GM12878 (cell line): Measurements from ENCODE around the gene RNU2-1. TPM values are rescaled to one million over a fixed set of nuclear protein-coding genes. Genes with fewer than 3 reads are reported as not detected.

Experiments
- ATAC-seq: fragments of 200-7000 bp; cut with Tn5 transposase; 3 replicates; pipeline ENCODE4 v1.9.1; 2020; ENCODE audit warnings: mild to moderate bottlenecking, moderate library complexity
- BruUV-seq: library from RNA; stranded (reverse); fragments of 400-500 nt; replicated peaks from 2 replicates; lab custom pipeline; 2021; lab: Mats Ljungman, UMichigan
- CTCF ChIA-PET: fragments of 300-600 bp; sonication (Branson Sonifier 250); formaldehyde crosslinking; extraction: SDS; loops from one replicate; lab custom pipeline; 2021; ENCODE audit warnings: inconsistent platforms; lab: Yijun Ruan, JAX
- POLR2A ChIA-PET: fragments of 350-600 bp; formaldehyde crosslinking; extraction: SDS; loops from one replicate; lab custom pipeline; 2021; ENCODE audit warnings: inconsistent platforms; lab: Charles Lee
- RAD21 ChIA-PET: fragments of 300-600 bp; sonication (Branson Sonifier 250); formaldehyde crosslinking; loops from one replicate; lab custom pipeline; 2023; ENCODE audit warnings: antibody characterized with exemption; ENCODE audit not compliant: unreplicated experiment; lab: Charles Lee
- SMC1A ChIA-PET: fragments of 300-600 bp; sonication (Branson Sonifier 250); formaldehyde crosslinking; loops from one replicate; lab custom pipeline; 2023; ENCODE audit not compliant: unreplicated experiment, uncharacterized antibody; lab: Charles Lee
- DNase-seq: peaks from one replicate; pipeline ENCODE4 v3.0.0-alpha.2; 2011; ENCODE audit warnings: low read depth, low spot score
- FAIRE-seq: peaks from 3 replicates; lab custom pipeline; 2011; peaks lifted over from hg19 to GRCh38; lab: Jason Lieb, UNC
- H2AFZ ChIP-seq: 2 replicates; pipeline ENCODE4 v1.6.0; 2011; ENCODE audit warnings: low read depth, low read length, control low read depth; ENCODE audit not compliant: control insufficient read depth
- H3K27ac ChIP-seq: 2 replicates; pipeline ENCODE4 v1.5.1; 2011; ENCODE audit warnings: control low read depth; ENCODE audit not compliant: control insufficient read depth, insufficient read depth
- H3K27me3 ChIP-seq, 2 experiments: replicated peaks in 1 of 2; 2 replicates each; pipeline versions ENCODE4 v1.6.0 to v1.6.1; 2011; ENCODE audit warnings: low read length in 1 of 2; ENCODE audit not compliant: control insufficient read depth in 2 of 2, insufficient read depth in 2 of 2
- H3K36me3 ChIP-seq, 2 experiments: 2 replicates each; pipeline ENCODE4 v1.5.1; 2011; ENCODE audit warnings: low read length in 1 of 2; ENCODE audit not compliant: control insufficient read depth in 2 of 2, insufficient read depth in 2 of 2
- H3K4me1 ChIP-seq: 2 replicates; pipeline ENCODE4 v1.6.1; 2011; ENCODE audit warnings: mild to moderate bottlenecking, low read length, moderate library complexity, mixed read lengths; ENCODE audit not compliant: control insufficient read depth, insufficient read depth
- H3K4me2 ChIP-seq: 2 replicates; pipeline ENCODE4 v1.6.0; 2011; ENCODE audit warnings: control low read depth; ENCODE audit not compliant: control insufficient read depth, insufficient read depth
- H3K4me3 ChIP-seq: fragments of 200-600 bp; sonication (generic); 2 replicates; pipeline ENCODE4 v1.5.1; 2016
- H3K79me2 ChIP-seq: 2 replicates; pipeline ENCODE4 v1.6.0; 2011; ENCODE audit warnings: low read length; ENCODE audit not compliant: control insufficient read depth, insufficient read depth
- H3K9ac ChIP-seq: 2 replicates; pipeline ENCODE4 v1.8.0; 2011; ENCODE audit warnings: low read length, control low read depth, mixed read lengths; ENCODE audit not compliant: control insufficient read depth, insufficient read depth
- H3K9me3 ChIP-seq: replicated peaks from 3 replicates; pipeline ENCODE4 v1.5.1; 2011; ENCODE audit warnings: mild to moderate bottlenecking, low read length; ENCODE audit not compliant: control insufficient read depth, insufficient read depth
- H4K20me1 ChIP-seq: 2 replicates; pipeline ENCODE4 v1.6.0; 2011; ENCODE audit not compliant: control insufficient read depth, insufficient read depth
- HDAC6 ChIP-seq: fragments of 200-600 bp; sonication (generic); IDR thresholded peaks from one replicate; pipeline ENCODE4 v1.8.0; 2017; ENCODE audit warnings: antibody characterized with exemption; ENCODE audit not compliant: unreplicated experiment
- PRDM15 ChIP-seq: fragments of 450-650 bp; formaldehyde crosslinking; IDR thresholded peaks from 2 replicates; pipeline ENCODE4 v1.4.0; 2020; ENCODE audit warnings: mild to moderate bottlenecking, moderate library complexity
- SPI1 ChIP-seq: IDR thresholded peaks from 2 replicates; pipeline ENCODE4 v1.6.1; 2011; ENCODE audit warnings: low read depth, mild to moderate bottlenecking, low read length, moderate library complexity, borderline replicate concordance; ENCODE audit not compliant: insufficient read depth
- YY1 ChIP-seq: IDR thresholded peaks from 2 replicates; pipeline ENCODE4 v1.6.1; 2011; ENCODE audit warnings: low read depth, mild to moderate bottlenecking, low read length
- ZBED1 ChIP-seq: IDR thresholded peaks from 2 replicates; pipeline ENCODE4 v1.6.1; 2016; ENCODE audit warnings: borderline replicate concordance
- ZNF24 ChIP-seq: fragments of 450-650 bp; IDR thresholded peaks from 2 replicates; pipeline ENCODE4 v1.6.1; 2017; ENCODE audit warnings: antibody characterized with exemption, mild to moderate bottlenecking
- WGBS: methylation state at CpG from one replicate; pipeline ENCODE4 v1.1.6; 2016; ENCODE audit warnings: low lambda C conversion rate; ENCODE audit not compliant: insufficient replicate concordance, insufficient coverage; ENCODE audit errors: missing lambda C conversion rate; 5-methylcytosine and 5-hydroxymethylcytosine counted together
- in situ Hi-C: fragments of 300-500 bp; cut with MboI; formaldehyde crosslinking; loops from 9 replicates; pipeline ENCODE4 v1.14.3; 2018; ENCODE audit warnings: mixed read lengths
- intact Hi-C: fragments of 100-400 bp; cut with micrococcal nuclease; formaldehyde crosslinking; loops from one replicate; pipeline ENCODE4 v1.14.2; 2022; ENCODE audit not compliant: unreplicated experiment
- polyA plus RNA-seq, 11 experiments: library from polyadenylated mRNA; depleted of rRNA in 4 of 11; unstranded in 6 of 11; stranded (reverse) in 5 of 11; fragments of >200 nt; fragmentation: Nextera tagmentation in 4 of 11; fragmentation: Illumina TruSeq in 1 of 11; extraction: Ambion mirVana in 4 of 11; extraction: Trizol in 1 of 11; gene quantifications; 1 replicate in 1 of 11; 2 replicates in 10 of 11; pipeline versions ENCODE4 v1.2.1 to v1.2.3, GENCODE V29; 2011 to 2016; ENCODE audit warnings: inconsistent platforms in 2 of 11, missing spikeins in 2 of 11, low read depth in 1 of 11
- total RNA-seq, 4 experiments: library from RNA; depleted of rRNA in 3 of 4; stranded (reverse); fragments of >200 nt in 3 of 4; fragmentation: Illumina TruSeq in 1 of 4; extraction: Trizol in 1 of 4; gene quantifications; 2 replicates each; pipeline versions ENCODE4 v1.2.1 to v1.2.3, GENCODE V29; 2013 to 2021
- TF ChIP-seq, protein P1 (sequence below): IDR thresholded peaks from 2 replicates; pipeline ENCODE4 v1.6.1; 2011; ENCODE audit warnings: low read depth, low read length, improper control_type of control experiment, borderline replicate concordance
- TF ChIP-seq, protein P2 (sequence below): fragments of 450-650 bp; IDR thresholded peaks from 2 replicates; pipeline ENCODE4 v1.6.1; 2018; ENCODE audit warnings: mild to moderate bottlenecking, low read depth, moderate library complexity; ENCODE audit not compliant: partially characterized antibody
- TF ChIP-seq, protein P3 (sequence below): fragments of 450-650 bp; IDR thresholded peaks from 2 replicates; pipeline ENCODE4 v1.6.1; 2016; ENCODE audit warnings: mild to moderate bottlenecking, moderate library complexity, borderline replicate concordance
- TF ChIP-seq, protein P4 (sequence below): fragments of 450-650 bp; IDR thresholded peaks from 2 replicates; pipeline ENCODE4 v1.6.1; 2014; ENCODE audit warnings: mild to moderate bottlenecking

RNU2-1 gene
- total and polyA plus RNA-seq, 10 of the 15 experiments (the other 5 are each of a cell fraction or from before 2014, with no cell fraction given), result 17.5 to 9,631 (median 17.7) TPM; not detected in 7

DNA sequence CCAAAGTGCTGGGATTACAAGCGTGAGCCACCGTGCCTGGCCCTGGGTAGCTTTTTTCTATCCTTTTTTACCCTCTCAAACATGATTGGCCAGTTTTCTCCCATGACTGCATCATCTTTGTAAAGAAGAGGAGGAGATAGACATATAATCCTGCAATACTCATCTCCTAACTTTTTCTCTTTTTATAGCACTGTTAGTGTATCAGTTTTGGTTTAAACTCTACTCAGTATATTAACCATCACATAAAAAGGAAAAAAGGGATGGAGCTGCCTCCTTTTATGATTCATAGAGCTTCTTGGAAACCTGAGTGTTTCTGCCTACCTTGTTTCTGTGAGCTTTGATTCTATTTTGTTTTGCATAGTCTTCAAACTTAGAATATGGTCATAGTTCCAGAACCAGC is 34.1 kb downstream of the RNU2-1 start:
- no peak overlapping the region for H2AFZ ChIP-seq
- POLR2A ChIA-PET, result interaction anchor here (0.6 to 1.3 kb wide), 3 partner anchors 10 to 54 kb away, joined by 3 to 6 read pairs (median 3); no protein-coding TSS in a partner anchor
- DNase-seq (no peak), ATAC-seq (no peak), FAIRE-seq (no peak)
- H3K79me2 ChIP-seq, result no peaks in the 10 kb centered on the region
- no peaks in the 10 kb centered on the region for H3K9me3 ChIP-seq
- SMC1A ChIA-PET, result interaction anchor here (1.1 to 4.1 kb wide), 3 partner anchors 13 to 92 kb away, joined by 3 to 20 read pairs (median 4); partner anchors contain the start of gene TMEM106A
- intact Hi-C loops (no loop called here), in situ Hi-C loops (loop anchor here (10.0 to 25.0 kb wide), 8 partner anchors 45 to 1663 kb away; partner anchors contain the start of genes DNAJC7, EIF1, HDAC5 and MEOX1)
- H3K9ac ChIP-seq, result no peak overlapping the region
- H4K20me1 ChIP-seq, result no peaks in the 10 kb centered on the region
- no peak overlapping the region for H3K4me3 ChIP-seq
- WGBS, result 95% methylated on average over 2 of the region's 2 CpGs
- CTCF ChIA-PET, result interaction anchor here (1.5 to 1.8 kb wide), 2 partner anchors 10 to 14 kb away, joined by 5 read pairs; no protein-coding TSS in a partner anchor
- H3K4me2 ChIP-seq, result no peak overlapping the region
- RAD21 ChIA-PET, result interaction anchor here (1.0 kb wide), 1 partner anchor 9 kb away, joined by 3 read pairs; no protein-coding TSS in a partner anchor
- BruUV-seq, result no TSS peak
- no peaks in the 10 kb centered on the region for H3K27me3 ChIP-seq
- H3K36me3 ChIP-seq, result peaks cover 6 to 24% of the 10 kb centered on the region in 2 experiments
- H3K27ac ChIP-seq, result no peak overlapping the region
- no peaks in the 10 kb centered on the region for H3K4me1 ChIP-seq
- TF ChIP-seq, protein P1, sequence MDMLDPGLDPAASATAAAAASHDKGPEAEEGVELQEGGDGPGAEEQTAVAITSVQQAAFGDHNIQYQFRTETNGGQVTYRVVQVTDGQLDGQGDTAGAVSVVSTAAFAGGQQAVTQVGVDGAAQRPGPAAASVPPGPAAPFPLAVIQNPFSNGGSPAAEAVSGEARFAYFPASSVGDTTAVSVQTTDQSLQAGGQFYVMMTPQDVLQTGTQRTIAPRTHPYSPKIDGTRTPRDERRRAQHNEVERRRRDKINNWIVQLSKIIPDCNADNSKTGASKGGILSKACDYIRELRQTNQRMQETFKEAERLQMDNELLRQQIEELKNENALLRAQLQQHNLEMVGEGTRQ, result no peak
- TF ChIP-seq PRDM15 (CRISPR knock-in tag), result no peak
- TF ChIP-seq YY1, result no peak
- no peak for TF ChIP-seq ZBED1
- no peak for TF ChIP-seq ZNF24
- TF ChIP-seq, protein P2, sequence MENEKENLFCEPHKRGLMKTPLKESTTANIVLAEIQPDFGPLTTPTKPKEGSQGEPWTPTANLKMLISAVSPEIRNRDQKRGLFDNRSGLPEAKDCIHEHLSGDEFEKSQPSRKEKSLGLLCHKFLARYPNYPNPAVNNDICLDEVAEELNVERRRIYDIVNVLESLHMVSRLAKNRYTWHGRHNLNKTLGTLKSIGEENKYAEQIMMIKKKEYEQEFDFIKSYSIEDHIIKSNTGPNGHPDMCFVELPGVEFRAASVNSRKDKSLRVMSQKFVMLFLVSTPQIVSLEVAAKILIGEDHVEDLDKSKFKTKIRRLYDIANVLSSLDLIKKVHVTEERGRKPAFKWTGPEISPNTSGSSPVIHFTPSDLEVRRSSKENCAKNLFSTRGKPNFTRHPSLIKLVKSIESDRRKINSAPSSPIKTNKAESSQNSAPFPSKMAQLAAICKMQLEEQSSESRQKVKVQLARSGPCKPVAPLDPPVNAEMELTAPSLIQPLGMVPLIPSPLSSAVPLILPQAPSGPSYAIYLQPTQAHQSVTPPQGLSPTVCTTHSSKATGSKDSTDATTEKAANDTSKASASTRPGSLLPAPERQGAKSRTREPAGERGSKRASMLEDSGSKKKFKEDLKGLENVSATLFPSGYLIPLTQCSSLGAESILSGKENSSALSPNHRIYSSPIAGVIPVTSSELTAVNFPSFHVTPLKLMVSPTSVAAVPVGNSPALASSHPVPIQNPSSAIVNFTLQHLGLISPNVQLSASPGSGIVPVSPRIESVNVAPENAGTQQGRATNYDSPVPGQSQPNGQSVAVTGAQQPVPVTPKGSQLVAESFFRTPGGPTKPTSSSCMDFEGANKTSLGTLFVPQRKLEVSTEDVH, result no peak
- TF ChIP-seq, protein P3, sequence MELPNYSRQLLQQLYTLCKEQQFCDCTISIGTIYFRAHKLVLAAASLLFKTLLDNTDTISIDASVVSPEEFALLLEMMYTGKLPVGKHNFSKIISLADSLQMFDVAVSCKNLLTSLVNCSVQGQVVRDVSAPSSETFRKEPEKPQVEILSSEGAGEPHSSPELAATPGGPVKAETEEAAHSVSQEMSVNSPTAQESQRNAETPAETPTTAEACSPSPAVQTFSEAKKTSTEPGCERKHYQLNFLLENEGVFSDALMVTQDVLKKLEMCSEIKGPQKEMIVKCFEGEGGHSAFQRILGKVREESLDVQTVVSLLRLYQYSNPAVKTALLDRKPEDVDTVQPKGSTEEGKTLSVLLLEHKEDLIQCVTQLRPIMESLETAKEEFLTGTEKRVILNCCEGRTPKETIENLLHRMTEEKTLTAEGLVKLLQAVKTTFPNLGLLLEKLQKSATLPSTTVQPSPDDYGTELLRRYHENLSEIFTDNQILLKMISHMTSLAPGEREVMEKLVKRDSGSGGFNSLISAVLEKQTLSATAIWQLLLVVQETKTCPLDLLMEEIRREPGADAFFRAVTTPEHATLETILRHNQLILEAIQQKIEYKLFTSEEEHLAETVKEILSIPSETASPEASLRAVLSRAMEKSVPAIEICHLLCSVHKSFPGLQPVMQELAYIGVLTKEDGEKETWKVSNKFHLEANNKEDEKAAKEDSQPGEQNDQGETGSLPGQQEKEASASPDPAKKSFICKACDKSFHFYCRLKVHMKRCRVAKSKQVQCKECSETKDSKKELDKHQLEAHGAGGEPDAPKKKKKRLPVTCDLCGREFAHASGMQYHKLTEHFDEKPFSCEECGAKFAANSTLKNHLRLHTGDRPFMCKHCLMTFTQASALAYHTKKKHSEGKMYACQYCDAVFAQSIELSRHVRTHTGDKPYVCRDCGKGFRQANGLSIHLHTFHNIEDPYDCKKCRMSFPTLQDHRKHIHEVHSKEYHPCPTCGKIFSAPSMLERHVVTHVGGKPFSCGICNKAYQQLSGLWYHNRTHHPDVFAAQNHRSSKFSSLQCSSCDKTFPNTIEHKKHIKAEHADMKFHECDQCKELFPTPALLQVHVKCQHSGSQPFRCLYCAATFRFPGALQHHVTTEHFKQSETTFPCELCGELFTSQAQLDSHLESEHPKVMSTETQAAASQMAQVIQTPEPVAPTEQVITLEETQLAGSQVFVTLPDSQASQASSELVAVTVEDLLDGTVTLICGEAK, result no peak
- TF ChIP-seq SPI1, result no peak
- TF ChIP-seq HDAC6, result no peak
- TF ChIP-seq, protein P4, sequence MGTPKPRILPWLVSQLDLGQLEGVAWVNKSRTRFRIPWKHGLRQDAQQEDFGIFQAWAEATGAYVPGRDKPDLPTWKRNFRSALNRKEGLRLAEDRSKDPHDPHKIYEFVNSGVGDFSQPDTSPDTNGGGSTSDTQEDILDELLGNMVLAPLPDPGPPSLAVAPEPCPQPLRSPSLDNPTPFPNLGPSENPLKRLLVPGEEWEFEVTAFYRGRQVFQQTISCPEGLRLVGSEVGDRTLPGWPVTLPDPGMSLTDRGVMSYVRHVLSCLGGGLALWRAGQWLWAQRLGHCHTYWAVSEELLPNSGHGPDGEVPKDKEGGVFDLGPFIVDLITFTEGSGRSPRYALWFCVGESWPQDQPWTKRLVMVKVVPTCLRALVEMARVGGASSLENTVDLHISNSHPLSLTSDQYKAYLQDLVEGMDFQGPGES, result no peak
